ENCODE data around the gene ZNF462. TPM values are rescaled to one million over a fixed set of nuclear protein-coding genes. Genes with fewer than 3 reads are reported as not detected.

Gene ZNF462
- total and polyA plus RNA-seq, 2 of the 4 experiments (the other 2 are of a cell fraction): 6.1 to 18.8 TPM

GRCh38 chr9:107008447-107008846 lies 145.5 kb downstream of the ZNF462 start:
- no peak for ATAC-seq (ENCODE audit: low read depth)
- H2BK120ac ChIP-seq (ENCODE audit: low read depth, low read length): no peak overlapping the region
- 100% methylated on average over 1 of the region's 6 CpGs; no CpG with 5 or more reads in 1 of the 2 experiments for WGBS, 2 experiments (ENCODE audit: extremely low coverage in 2 of 2, insufficient read length in 1 of 2)

More at GRCh38 chr9:107008447-107008846, 145.5 kb downstream of the ZNF462 start:
- Histone ChIP-seq H3K9me3 (ENCODE audit: control insufficient read depth, insufficient read depth, low read length) (no peaks in the 10 kb centered on the region), H3K56ac (ENCODE audit: extremely low read depth, insufficient read depth, low read length) (no peak overlapping the region), H4K8ac (ENCODE audit: low read depth in 2 of 2, low read length in 2 of 2) (no peak overlapping the region), H2AK9ac (replicated peaks; ENCODE audit: low read depth, low read length, poor library complexity) (no peak overlapping the region), H3K4me3 (ENCODE audit: insufficient read depth, low read depth, low read length) (no peak overlapping the region), H3K4me2 (ENCODE audit: low read depth, low read length) (no peak overlapping the region), H4K91ac (ENCODE audit: insufficient read depth, low read depth, low read length) (no peak overlapping the region), H3K18ac (ENCODE audit: low read depth, low read length) (no peak overlapping the region), H2BK15ac (ENCODE audit: low read depth, low read length) (no peak overlapping the region), H2BK20ac (ENCODE audit: low read depth, low read length) (no peak overlapping the region), H3K9me1 (ENCODE audit: insufficient read depth, low read length) (no peaks in the 10 kb centered on the region), H3K23ac (ENCODE audit: low read depth, low read length) (no peak overlapping the region), H3K4me1 (ENCODE audit: control insufficient read depth, insufficient read depth, low read length) (no peaks in the 10 kb centered on the region), H3K36me3 (ENCODE audit: control insufficient read depth, insufficient read depth, low read length) (peaks cover 32% of the 10 kb centered on the region), H2AFZ (replicated peaks; ENCODE audit: low read length, poor library complexity) (no peak overlapping the region), H2BK5ac (ENCODE audit: low read depth, low read length, poor library complexity, severe bottlenecking) (no peak overlapping the region), H3K27ac (ENCODE audit: insufficient read depth, low read length) (no peak overlapping the region), H3K4ac (ENCODE audit: low read depth, low read length) (no peak overlapping the region), H3K9ac (ENCODE audit: low read depth, low read length) (no peak overlapping the region), H3K79me1 (ENCODE audit: low read depth in 1 of 2, low read length in 2 of 2) (no peaks in the 10 kb centered on the region), H2AK5ac (ENCODE audit: low read depth, low read length) (no peak overlapping the region), H4K20me1 (ENCODE audit: insufficient read depth, low read length) (no peaks in the 10 kb centered on the region), H4K5ac (ENCODE audit: low read depth, low read length) (no peak overlapping the region), H3K14ac (replicated peaks; ENCODE audit: low read depth, low read length) (no peak overlapping the region), H3K27me3 (ENCODE audit: control insufficient read depth, insufficient read depth, low read length) (no peaks in the 10 kb centered on the region)
- ChIA-PET CTCF (no interaction called here), POLR2A (ENCODE audit: unreplicated experiment) (no interaction called here)
- DNase-seq: no peak
- dilution Hi-C loops (cut with HindIII; ENCODE audit: low sequenced_read_pairs, unreplicated experiment): no loop called here
- TF ChIP-seq SMC3 (IDR thresholded peaks at IDR 0.05; ENCODE audit: low read depth, low read length): no peak
- no peak for TF ChIP-seq CEBPB (IDR thresholded peaks at IDR 0.05; ENCODE audit: low read depth, low read length)
- TF ChIP-seq RCOR1 (IDR thresholded peaks at IDR 0.05; ENCODE audit: insufficient replicate concordance, low read length): no peak
- no peak for TF ChIP-seq MAZ (IDR thresholded peaks at IDR 0.05; ENCODE audit: borderline replicate concordance, low read depth, low read length)
- TF ChIP-seq NFE2L2 (IDR thresholded peaks at IDR 0.05; ENCODE audit: low read depth, low read length): no peak
- in situ Hi-C loops (cut with MboI; ENCODE audit: low sequenced_read_pairs): no loop called here
- intact Hi-C loops (cut with micrococcal nuclease): no loop called here
- no TSS peak for BruUV-seq (replicated peaks)
